Measurements from ENCODE around the gene CCRL2. TPM values are rescaled to one million over a fixed set of nuclear protein-coding genes. Genes with fewer than 3 reads are reported as not detected.
"Not testable (repeated sequence)": the region's sequence is repeated elsewhere in the genome, so short reads cannot be mapped to it uniquely, and the experiment has no call there.

Gene CCRL2
- total and polyA plus RNA-seq, 2 experiments from 2014 or later, result not detected

GRCh38 chr3:46389306-46389705 is 17.8 kb upstream of the CCRL2 start:
- 60 to 63% methylated on average over 6 of the region's 6 CpGs for WGBS, 2 experiments (ENCODE audit: low coverage in 1 of 2, low lambda C conversion rate in 2 of 2, missing lambda C conversion rate in 2 of 2)

GRCh38 chr3:46391526-46391925 is 15.5 kb upstream of the CCRL2 start:
- H3K4me2 ChIP-seq (ENCODE audit: unreplicated experiment); in situ Hi-C loops (cut with MboI): not testable (repeated sequence)
- WGBS, 2 experiments (ENCODE audit: low coverage in 1 of 2, low lambda C conversion rate in 2 of 2, missing lambda C conversion rate in 2 of 2), result 82 to 85% methylated on average over 5 of the region's 5 CpGs

More at GRCh38 chr3:46389306-46389705, 17.8 kb upstream of the CCRL2 start:
- no peaks in the 10 kb centered on the region for H4K20me1 ChIP-seq (ENCODE audit: insufficient read depth)
- H3K27me3 ChIP-seq (replicated peaks; ENCODE audit: insufficient read depth), result peaks cover 30% of the 10 kb centered on the region
- no peak overlapping the region for H3K4me3 ChIP-seq
- H2AFZ ChIP-seq, result no peak overlapping the region
- TF ChIP-seq EZH2phosphoT487 (IDR thresholded peaks at IDR 0.05; ENCODE audit: insufficient read depth, low read depth), result no peak
- TF ChIP-seq EZH2 (IDR thresholded peaks at IDR 0.05; ENCODE audit: insufficient read depth, poor library complexity, severe bottlenecking), result no peak
- H3K36me3 ChIP-seq (ENCODE audit: low read depth), result no peaks in the 10 kb centered on the region
- H3K9me3 ChIP-seq (ENCODE audit: low read depth), result no peaks in the 10 kb centered on the region
- no peaks in the 10 kb centered on the region for H3K79me2 ChIP-seq (ENCODE audit: insufficient read depth)
- DNase-seq, result no peak
- H3K9ac ChIP-seq, result no peak overlapping the region
- no peak overlapping the region for H3K4me2 ChIP-seq (ENCODE audit: unreplicated experiment)
- H3K4me1 ChIP-seq (ENCODE audit: insufficient read depth), result 0 out of 2 replicates have a peak, but pooled peaks cover 4% of the 10 kb centered on the region
- no peaks in the 10 kb centered on the region for H3K9me2 ChIP-seq (ENCODE audit: insufficient read depth)
- H3F3A ChIP-seq (ENCODE audit: insufficient read depth), result no peaks in the 10 kb centered on the region
- in situ Hi-C loops (cut with MboI), result no loop called here
- no peak overlapping the region for H3K27ac ChIP-seq

DNA sequence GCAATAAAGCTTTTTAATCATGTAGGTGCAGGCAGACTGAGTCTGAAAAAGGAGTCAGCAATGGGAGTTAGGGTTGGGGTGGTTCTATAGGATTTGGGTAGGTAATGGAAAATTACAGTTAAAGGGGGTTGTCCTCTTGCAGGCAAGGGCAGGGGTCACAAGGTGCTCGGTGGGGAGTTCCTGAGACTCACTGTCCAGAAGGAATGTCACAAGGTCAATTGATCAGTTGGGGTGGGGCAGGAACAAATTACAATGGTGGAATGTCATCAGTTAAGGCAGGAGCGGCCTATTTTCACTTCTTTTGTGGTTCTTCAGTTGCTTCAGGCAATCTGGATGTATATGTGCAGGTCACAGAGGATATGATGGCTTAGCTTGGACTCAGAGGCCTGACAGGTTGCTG is 14.0 kb upstream of the CCRL2 start:
- whole genome bisulfite sequencing, 2 experiments (ENCODE audit: low coverage in 1 of 2, low lambda C conversion rate in 2 of 2, missing lambda C conversion rate in 2 of 2), result 51 to 63% methylated on average over 2 of the region's 2 CpGs
- Histone ChIP-seq H3K27me3 (replicated peaks; ENCODE audit: insufficient read depth) (peaks cover 31% of the 10 kb centered on the region), H3K36me3 (ENCODE audit: low read depth) (no peaks in the 10 kb centered on the region)

More at GRCh38 chr3:46391526-46391925, 15.5 kb upstream of the CCRL2 start:
- H3K27ac ChIP-seq; H3K9ac ChIP-seq; H3K4me1 ChIP-seq (ENCODE audit: insufficient read depth); H3K79me2 ChIP-seq (ENCODE audit: insufficient read depth); H3K9me2 ChIP-seq (ENCODE audit: insufficient read depth); H2AFZ ChIP-seq; H3F3A ChIP-seq (ENCODE audit: insufficient read depth); DNase-seq; H4K20me1 ChIP-seq (ENCODE audit: insufficient read depth); H3K36me3 ChIP-seq (ENCODE audit: low read depth); H3K4me3 ChIP-seq; H3K9me3 ChIP-seq (ENCODE audit: low read depth): not testable (repeated sequence)
- H3K27me3 ChIP-seq (replicated peaks; ENCODE audit: insufficient read depth), result peaks cover 28% of the 10 kb centered on the region

DNA sequence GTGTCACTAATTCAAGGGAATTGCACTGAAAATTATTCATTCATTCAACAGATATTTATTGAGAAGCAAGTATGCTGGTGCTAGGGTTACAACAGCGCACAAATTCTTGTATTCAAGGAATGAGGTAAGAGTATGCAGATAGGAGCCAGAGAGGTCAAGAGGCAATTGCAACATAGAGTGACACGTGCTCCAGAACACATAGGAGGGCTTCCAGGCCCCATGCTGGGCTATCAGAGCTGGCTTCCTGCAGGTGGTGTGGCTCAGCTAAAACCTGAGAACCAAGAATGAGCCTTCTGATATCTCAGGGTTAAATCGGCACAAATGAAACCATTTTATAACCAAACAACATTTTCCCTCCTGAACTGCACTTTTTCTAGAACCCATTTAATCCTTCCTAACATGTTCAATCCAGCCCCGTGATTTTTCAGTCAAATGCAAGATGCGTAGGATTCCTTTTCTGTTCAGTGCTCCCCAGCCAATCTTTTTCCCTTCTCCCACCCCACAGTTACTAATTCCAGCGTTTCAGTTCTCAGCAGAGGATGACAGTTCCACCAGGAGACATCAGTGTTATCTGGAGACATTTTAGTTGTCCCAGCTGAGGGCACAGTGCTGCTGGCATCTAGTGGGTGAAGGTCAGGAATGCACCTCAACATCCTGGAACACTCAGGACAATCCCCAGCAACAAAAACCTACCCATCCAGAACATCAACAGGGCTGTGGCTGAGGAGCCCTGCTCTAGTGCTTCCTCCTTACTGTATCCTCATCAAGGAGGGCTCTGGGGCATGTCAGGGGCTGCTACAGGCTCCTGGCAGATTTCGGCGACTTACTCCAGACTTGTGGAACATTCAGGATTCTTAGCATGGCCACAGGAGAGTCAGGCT is 13.3 kb upstream of the CCRL2 start:
- H3K27me3 ChIP-seq (replicated peaks; ENCODE audit: insufficient read depth), result peaks cover 31% of the 10 kb centered on the region
- no peaks in the 10 kb centered on the region for H3K79me2 ChIP-seq (ENCODE audit: insufficient read depth)
- no peaks in the 10 kb centered on the region for H3F3A ChIP-seq (ENCODE audit: insufficient read depth)
- H3K9me2 ChIP-seq (ENCODE audit: insufficient read depth), result no peaks in the 10 kb centered on the region
- H3K4me3 ChIP-seq, result no peak overlapping the region
- TF ChIP-seq EZH2 (IDR thresholded peaks at IDR 0.05; ENCODE audit: insufficient read depth, poor library complexity, severe bottlenecking), result no peak
- H2AFZ ChIP-seq, result no peak overlapping the region
- in situ Hi-C loops (cut with MboI), result no loop called here
- no peak overlapping the region for H3K9ac ChIP-seq
- DNase-seq, result no peak
- no peaks in the 10 kb centered on the region for H4K20me1 ChIP-seq (ENCODE audit: insufficient read depth)
- H3K4me1 ChIP-seq (ENCODE audit: insufficient read depth), result no peaks in the 10 kb centered on the region
- no peak overlapping the region for H3K27ac ChIP-seq
- WGBS, 2 experiments (ENCODE audit: low coverage in 1 of 2, low lambda C conversion rate in 2 of 2, missing lambda C conversion rate in 2 of 2), result 77 to 79% methylated on average over 8 of the region's 8 CpGs
- H3K4me2 ChIP-seq (ENCODE audit: unreplicated experiment), result no peak overlapping the region
- no peaks in the 10 kb centered on the region for H3K36me3 ChIP-seq (ENCODE audit: low read depth)
- H3K9me3 ChIP-seq (ENCODE audit: low read depth), result no peaks in the 10 kb centered on the region

More for the DNA sequence above, 14.0 kb upstream of the CCRL2 start:
- no peaks in the 10 kb centered on the region for H4K20me1 ChIP-seq (ENCODE audit: insufficient read depth)
- TF ChIP-seq EZH2 (IDR thresholded peaks at IDR 0.05; ENCODE audit: insufficient read depth, poor library complexity, severe bottlenecking) (no peak), EZH2phosphoT487 (IDR thresholded peaks at IDR 0.05; ENCODE audit: insufficient read depth, low read depth) (no peak)
- no peak overlapping the region for H2AFZ ChIP-seq
- H3K4me2 ChIP-seq (ENCODE audit: unreplicated experiment), result no peak overlapping the region
- in situ Hi-C loops (cut with MboI), result no loop called here
- H3K27ac ChIP-seq, result no peak overlapping the region
- no peak overlapping the region for H3K9ac ChIP-seq
- no peaks in the 10 kb centered on the region for H3K4me1 ChIP-seq (ENCODE audit: insufficient read depth)
- H3K4me3 ChIP-seq, result no peak overlapping the region
- H3K9me3 ChIP-seq (ENCODE audit: low read depth), result no peaks in the 10 kb centered on the region
- no peak for DNase-seq
- no peaks in the 10 kb centered on the region for H3K79me2 ChIP-seq (ENCODE audit: insufficient read depth)
- no peaks in the 10 kb centered on the region for H3F3A ChIP-seq (ENCODE audit: insufficient read depth)
- H3K9me2 ChIP-seq (ENCODE audit: insufficient read depth), result no peaks in the 10 kb centered on the region
